Measurements from ENCODE around the gene ADCK2.

The ADCK2 gene

DNA sequence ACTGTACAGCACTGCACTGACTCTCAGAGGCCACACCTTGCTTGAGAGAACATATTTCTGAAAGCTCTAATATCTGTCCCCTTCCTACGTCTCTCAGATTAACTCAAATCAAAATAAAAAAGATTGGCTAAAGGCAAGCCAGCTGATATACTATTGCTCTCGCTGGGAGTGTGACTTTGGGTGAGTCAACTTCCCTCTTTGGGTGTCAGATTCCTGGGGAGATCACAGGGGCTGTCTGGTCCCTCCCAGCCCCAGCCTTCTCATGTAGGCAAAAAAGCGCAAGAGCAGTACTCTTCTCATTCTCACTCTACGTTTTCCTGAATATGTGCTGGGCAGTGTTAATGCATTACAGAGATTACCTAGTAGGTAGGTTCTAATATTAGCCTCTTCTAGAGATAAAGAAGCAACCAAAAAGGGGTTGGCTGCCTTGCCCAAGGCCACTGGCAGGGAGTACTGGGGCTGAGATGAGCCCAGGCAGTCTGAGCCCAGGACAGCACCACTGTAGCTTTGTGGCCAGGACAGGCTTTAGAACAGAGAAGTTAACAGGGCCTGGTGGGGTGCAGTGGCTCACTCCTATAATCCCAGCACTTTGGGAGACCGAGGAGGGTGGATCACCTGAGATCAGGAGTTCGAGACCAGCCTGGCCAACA lies 23.1 kb upstream of the ADCK2 start:
- H3K36me3 ChIP-seq (ENCODE audit: insufficient read depth, insufficient read length, low read length), result no peaks in the 10 kb centered on the region
- H3K27me3 ChIP-seq (ENCODE audit: insufficient read depth, insufficient read length), result no peaks in the 10 kb centered on the region
- H3K4me1 ChIP-seq (ENCODE audit: insufficient read depth, insufficient read length), result peaks cover 4% of the 10 kb centered on the region
- no peaks in the 10 kb centered on the region for H3K9me3 ChIP-seq (ENCODE audit: insufficient read depth, low read length)
- no peak overlapping the region for H3K4me3 ChIP-seq (ENCODE audit: insufficient read length, low read depth)
- H3K9ac ChIP-seq (ENCODE audit: insufficient read length, low read depth), result no peak overlapping the region
- DNase-seq (ENCODE audit: low read depth, low spot score), result no peak
- TF ChIP-seq SUZ12 (IDR thresholded peaks at IDR 0.05; ENCODE audit: extremely low read depth, insufficient read depth, insufficient read length) (no peak), YY1 (IDR thresholded peaks at IDR 0.05; ENCODE audit: insufficient read depth, insufficient read length) (no peak), ZNF274 (IDR thresholded peaks at IDR 0.05; ENCODE audit: low read depth, low read length) (no peak)

DNA sequence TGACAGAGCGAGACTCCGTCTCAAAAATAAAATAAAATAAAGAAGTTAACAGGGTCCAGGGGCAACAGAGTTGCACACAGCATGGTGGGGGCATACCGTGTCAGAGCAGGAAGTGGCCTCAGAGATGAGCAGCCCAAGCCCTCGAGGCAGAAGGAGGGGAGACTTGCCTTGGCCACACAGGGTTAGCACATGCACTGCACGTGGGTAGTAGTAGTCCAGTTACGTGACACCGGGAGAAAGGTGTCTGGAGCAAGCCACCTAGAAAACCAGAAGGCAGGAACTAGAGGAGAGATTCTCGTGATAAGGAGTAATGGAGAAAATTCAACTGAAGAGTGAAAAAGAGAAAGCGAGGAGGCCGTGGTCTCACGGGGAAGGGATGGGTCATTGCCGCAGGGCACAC lies 22.4 kb upstream of the ADCK2 start:
- TF ChIP-seq SUZ12 (IDR thresholded peaks at IDR 0.05; ENCODE audit: extremely low read depth, insufficient read depth, insufficient read length) (no peak), YY1 (IDR thresholded peaks at IDR 0.05; ENCODE audit: insufficient read depth, insufficient read length) (no peak), ZNF274 (IDR thresholded peaks at IDR 0.05; ENCODE audit: low read depth, low read length) (no peak)
- DNase-seq (ENCODE audit: low read depth, low spot score), result no peak
- H3K4me3 ChIP-seq (ENCODE audit: insufficient read length, low read depth), result no peak overlapping the region

DNA sequence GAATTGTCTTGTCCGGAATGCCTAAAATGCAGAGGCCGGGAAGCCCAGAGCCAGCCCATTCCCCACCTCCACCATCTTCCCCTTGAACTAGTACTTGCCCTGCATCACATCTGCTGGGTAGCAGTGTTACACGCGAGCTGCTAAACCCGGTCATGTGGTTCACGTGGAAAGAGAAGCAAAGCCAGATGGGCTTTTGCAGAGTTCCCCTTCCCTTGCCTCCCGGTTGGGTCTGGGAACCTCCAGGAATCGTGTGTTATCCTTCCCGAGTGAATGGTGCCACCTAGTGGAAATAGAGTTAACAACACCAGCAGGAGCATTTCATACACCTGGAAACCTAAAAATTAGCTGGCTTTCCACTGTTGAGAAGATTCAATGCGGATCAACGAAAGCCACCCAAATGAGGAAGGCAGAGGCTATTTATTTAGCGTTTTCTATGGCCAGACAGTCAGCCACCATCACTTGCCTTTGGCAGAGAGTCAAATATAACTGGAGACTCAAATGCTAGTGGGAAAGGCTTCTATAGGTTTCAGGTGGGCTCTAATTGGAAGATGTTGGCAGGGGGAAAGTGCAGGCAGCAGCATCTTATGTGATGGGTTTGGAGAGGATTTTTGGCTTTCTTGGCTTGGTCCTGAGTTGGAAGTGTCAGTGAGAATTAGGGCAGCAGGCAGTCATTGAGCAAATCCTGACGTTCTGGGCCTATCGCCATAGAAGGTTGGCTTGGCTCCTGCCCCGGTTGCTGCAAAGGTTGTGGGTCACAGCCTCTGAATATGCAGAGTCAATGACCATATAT lies 19.2 kb upstream of the ADCK2 start:
- Histone ChIP-seq H3K4me3 (ENCODE audit: insufficient read length, low read depth) (no peak overlapping the region), H3K9ac (ENCODE audit: insufficient read length, low read depth) (peak overlapping the region; percentile 17), H3K9me3 (ENCODE audit: insufficient read depth, low read length) (no peaks in the 10 kb centered on the region), H3K4me1 (ENCODE audit: insufficient read depth, insufficient read length) (peaks cover 4% of the 10 kb centered on the region), H3K27me3 (ENCODE audit: insufficient read depth, insufficient read length) (no peaks in the 10 kb centered on the region), H3K36me3 (ENCODE audit: insufficient read depth, insufficient read length, low read length) (no peaks in the 10 kb centered on the region)
- peak; percentile 79 for DNase-seq (ENCODE audit: low read depth, low spot score)
- TF ChIP-seq YY1 (IDR thresholded peaks at IDR 0.05; ENCODE audit: insufficient read depth, insufficient read length) (no peak), SUZ12 (IDR thresholded peaks at IDR 0.05; ENCODE audit: extremely low read depth, insufficient read depth, insufficient read length) (no peak), ZNF274 (IDR thresholded peaks at IDR 0.05; ENCODE audit: low read depth, low read length) (no peak)

More for the DNA sequence above, 22.4 kb upstream of the ADCK2 start:
- H3K9me3 ChIP-seq (ENCODE audit: insufficient read depth, low read length), result no peaks in the 10 kb centered on the region
- no peaks in the 10 kb centered on the region for H3K27me3 ChIP-seq (ENCODE audit: insufficient read depth, insufficient read length)
- no peaks in the 10 kb centered on the region for H3K36me3 ChIP-seq (ENCODE audit: insufficient read depth, insufficient read length, low read length)
- peaks cover 4% of the 10 kb centered on the region for H3K4me1 ChIP-seq (ENCODE audit: insufficient read depth, insufficient read length)
- H3K9ac ChIP-seq (ENCODE audit: insufficient read length, low read depth), result no peak overlapping the region

DNA sequence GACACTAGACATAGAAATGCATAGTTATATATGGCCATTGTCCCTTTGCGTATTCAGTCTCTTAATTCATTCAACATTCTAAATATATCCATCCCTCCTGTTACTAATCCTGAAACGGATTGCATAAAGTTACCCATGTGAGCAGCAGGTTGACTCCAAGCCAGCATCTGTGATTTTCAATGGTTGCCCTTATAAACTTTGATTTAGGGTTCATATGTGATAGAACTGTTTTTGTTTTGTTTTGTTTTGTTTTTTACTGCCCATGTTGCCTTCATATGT lies 18.7 kb upstream of the ADCK2 start:
- DNase-seq (ENCODE audit: low read depth, low spot score), result no peak
- Histone ChIP-seq H3K27me3 (ENCODE audit: insufficient read depth, insufficient read length) (no peaks in the 10 kb centered on the region), H3K36me3 (ENCODE audit: insufficient read depth, insufficient read length, low read length) (no peaks in the 10 kb centered on the region), H3K9ac (ENCODE audit: insufficient read length, low read depth) (no peak overlapping the region), H3K9me3 (ENCODE audit: insufficient read depth, low read length) (no peaks in the 10 kb centered on the region), H3K4me1 (ENCODE audit: insufficient read depth, insufficient read length) (peaks cover 4% of the 10 kb centered on the region), H3K4me3 (ENCODE audit: insufficient read length, low read depth) (no peak overlapping the region)
- TF ChIP-seq SUZ12 (IDR thresholded peaks at IDR 0.05; ENCODE audit: extremely low read depth, insufficient read depth, insufficient read length) (no peak), YY1 (IDR thresholded peaks at IDR 0.05; ENCODE audit: insufficient read depth, insufficient read length) (no peak), ZNF274 (IDR thresholded peaks at IDR 0.05; ENCODE audit: low read depth, low read length) (no peak)

DNA sequence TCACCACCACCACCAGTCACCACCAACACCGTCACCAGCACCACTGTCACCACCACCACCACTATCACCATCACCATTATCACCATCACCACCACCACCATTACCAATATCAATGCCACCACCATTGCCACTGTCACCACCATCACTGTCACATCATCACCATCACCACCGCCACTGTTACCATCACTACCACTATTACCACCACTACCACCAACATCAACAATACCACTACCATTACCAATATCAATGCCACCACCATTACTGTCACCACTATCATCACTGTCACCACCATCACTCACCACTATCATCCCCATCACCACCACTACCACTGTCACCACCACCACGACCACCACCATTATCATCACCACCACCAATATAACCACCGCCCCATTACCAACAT lies 18.1 kb upstream of the ADCK2 start:
- no peaks in the 10 kb centered on the region for H3K27me3 ChIP-seq (ENCODE audit: insufficient read depth, insufficient read length)
- no peaks in the 10 kb centered on the region for H3K36me3 ChIP-seq (ENCODE audit: insufficient read depth, insufficient read length, low read length)
- peaks cover 4% of the 10 kb centered on the region for H3K4me1 ChIP-seq (ENCODE audit: insufficient read depth, insufficient read length)
- no peak overlapping the region for H3K4me3 ChIP-seq (ENCODE audit: insufficient read length, low read depth)
- DNase-seq (ENCODE audit: low read depth, low spot score), result no peak
- TF ChIP-seq SUZ12 (IDR thresholded peaks at IDR 0.05; ENCODE audit: extremely low read depth, insufficient read depth, insufficient read length), result no peak
- TF ChIP-seq YY1 (IDR thresholded peaks at IDR 0.05; ENCODE audit: insufficient read depth, insufficient read length), result no peak
- no peak for TF ChIP-seq ZNF274 (IDR thresholded peaks at IDR 0.05; ENCODE audit: low read depth, low read length)
- H3K9me3 ChIP-seq (ENCODE audit: insufficient read depth, low read length), result no peaks in the 10 kb centered on the region
- H3K9ac ChIP-seq (ENCODE audit: insufficient read length, low read depth), result no peak overlapping the region

DNA sequence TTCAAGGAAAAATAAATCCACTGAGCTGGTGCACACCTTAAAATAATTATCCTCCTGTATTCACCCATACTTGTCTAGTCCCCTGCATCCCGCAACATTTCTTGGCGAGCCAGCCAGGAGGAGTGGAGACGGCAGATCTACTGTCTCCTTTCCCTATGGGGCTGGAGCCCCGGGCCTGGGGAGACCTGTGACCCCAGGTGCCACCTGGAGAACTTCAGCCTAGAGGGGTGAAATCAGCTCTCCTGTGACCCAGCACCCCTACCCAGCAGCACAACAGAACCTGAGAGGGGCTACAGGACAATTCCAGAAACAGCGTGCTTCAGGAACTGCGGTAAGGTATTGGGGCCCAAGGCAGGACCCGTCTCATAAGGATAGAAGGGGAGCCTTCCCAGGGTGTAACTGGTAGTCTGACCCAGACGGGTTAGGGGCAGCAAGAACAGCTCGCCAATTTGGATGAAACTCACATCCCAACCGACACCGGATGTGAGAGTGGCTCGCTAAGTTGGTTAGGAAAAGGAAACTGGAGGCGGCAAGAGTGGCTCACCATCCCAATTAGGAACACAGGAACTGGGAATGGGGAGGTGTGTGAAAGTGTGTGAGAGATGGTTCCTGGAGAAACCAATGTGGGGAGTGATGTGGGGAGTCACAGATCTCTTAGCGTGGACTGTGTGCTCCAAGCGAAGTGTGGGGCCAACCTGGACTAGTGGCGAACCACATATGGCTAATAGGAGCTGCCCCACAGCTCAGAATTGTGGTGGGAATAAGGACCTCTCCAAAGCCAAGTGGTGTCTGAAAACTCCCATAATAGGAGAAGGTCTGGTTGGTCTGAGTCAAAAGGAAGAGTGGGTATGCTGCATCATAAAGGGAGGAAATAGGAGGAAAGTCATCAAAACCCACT lies 17.0 kb upstream of the ADCK2 start:
- Histone ChIP-seq H3K4me3 (ENCODE audit: insufficient read length, low read depth) (no peak overlapping the region), H3K27me3 (ENCODE audit: insufficient read depth, insufficient read length) (no peaks in the 10 kb centered on the region), H3K4me1 (ENCODE audit: insufficient read depth, insufficient read length) (no peaks in the 10 kb centered on the region), H3K36me3 (ENCODE audit: insufficient read depth, insufficient read length, low read length) (no peaks in the 10 kb centered on the region), H3K9me3 (ENCODE audit: insufficient read depth, low read length) (no peaks in the 10 kb centered on the region), H3K9ac (ENCODE audit: insufficient read length, low read depth) (no peak overlapping the region)
- TF ChIP-seq YY1 (IDR thresholded peaks at IDR 0.05; ENCODE audit: insufficient read depth, insufficient read length) (no peak), ZNF274 (IDR thresholded peaks at IDR 0.05; ENCODE audit: low read depth, low read length) (no peak), SUZ12 (IDR thresholded peaks at IDR 0.05; ENCODE audit: extremely low read depth, insufficient read depth, insufficient read length) (no peak)
- no peak for DNase-seq (ENCODE audit: low read depth, low spot score)
